ENCODE data around the gene GLCE.

Gene GLCE

GRCh38 chr15:69275933-69276560, 115.6 kb downstream of the GLCE start:
- no peak for TF ChIP-seq CTCF (IDR thresholded peaks at IDR 0.05; ENCODE audit: low read depth, low read length, missing control alignments)
- no peak overlapping the region for H3K4me3 ChIP-seq (ENCODE audit: low read depth, low read length)
- DNase-seq (ENCODE audit: low read depth): no peak

GRCh38 chr15:69277316-69277715, 116.9 kb downstream of the GLCE start:
- TF ChIP-seq CTCF (IDR thresholded peaks at IDR 0.05; ENCODE audit: low read depth, low read length, missing control alignments): no peak
- H3K4me3 ChIP-seq (ENCODE audit: low read depth, low read length): no peak overlapping the region
- DNase-seq (ENCODE audit: low read depth): no peak

GRCh38 chr15:69279636-69280035, 119.2 kb downstream of the GLCE start:
- no peak for DNase-seq (ENCODE audit: low read depth)
- no peak overlapping the region for H3K4me3 ChIP-seq (ENCODE audit: low read depth, low read length)
- no peak for TF ChIP-seq CTCF (IDR thresholded peaks at IDR 0.05; ENCODE audit: low read depth, low read length, missing control alignments)

GRCh38 chr15:69280783-69281182, 120.3 kb downstream of the GLCE start:
- H3K4me3 ChIP-seq (ENCODE audit: low read depth, low read length): no peak overlapping the region
- DNase-seq (ENCODE audit: low read depth): no peak
- TF ChIP-seq CTCF (IDR thresholded peaks at IDR 0.05; ENCODE audit: low read depth, low read length, missing control alignments): no peak

- no peak for TF ChIP-seq CTCF (IDR thresholded peaks at IDR 0.05; ENCODE audit: low read depth, low read length, missing control alignments)
- no peak for DNase-seq (ENCODE audit: low read depth)
- no peak overlapping the region for H3K4me3 ChIP-seq (ENCODE audit: low read depth, low read length)
Observed at GRCh38 chr15:69282104-69282743, 121.8 kb downstream of the GLCE start.

- TF ChIP-seq CTCF (IDR thresholded peaks at IDR 0.05; ENCODE audit: low read depth, low read length, missing control alignments): no peak
- no peak for DNase-seq (ENCODE audit: low read depth)
- no peak overlapping the region for H3K4me3 ChIP-seq (ENCODE audit: low read depth, low read length)
Observed at GRCh38 chr15:69285834-69286233, 125.4 kb downstream of the GLCE start.

- no peak for DNase-seq (ENCODE audit: low read depth)
- H3K4me3 ChIP-seq (ENCODE audit: low read depth, low read length): no peak overlapping the region
- no peak for TF ChIP-seq CTCF (IDR thresholded peaks at IDR 0.05; ENCODE audit: low read depth, low read length, missing control alignments)
Observed at GRCh38 chr15:69288011-69288410, 127.6 kb downstream of the GLCE start.

Data from GM12864 (cell line).